H1 (cell line): ENCODE results near the gene MEP1B. TPM values are rescaled to one million over a fixed set of nuclear protein-coding genes. Genes with fewer than 3 reads are reported as not detected.

Experiments used
- CTCF ChIA-PET: fragments of 300-600 bp; sonication (Branson Sonifier 250); formaldehyde crosslinking; loops from one replicate; lab custom pipeline; 2021; ENCODE audit not compliant: partially characterized antibody; lab: Charles Lee
- POLR2A ChIA-PET: fragments of 300-600 bp; sonication (Branson Sonifier 250); formaldehyde crosslinking; loops from one replicate; lab custom pipeline; 2021; ENCODE audit warnings: inconsistent platforms; ENCODE audit not compliant: partially characterized antibody; lab: Charles Lee
- DNase-seq, 2 experiments: peaks; one replicate each; pipeline versions ENCODE4 v3.0.0 to v3.0.0-alpha.2; 2010 to 2022; ENCODE audit warnings: low spot score in 2 of 2, low read depth in 1 of 2, mixed read lengths in 1 of 2
- FAIRE-seq: peaks from 2 replicates; lab custom pipeline; 2011; peaks lifted over from hg19 to GRCh38; lab: Jason Lieb, UNC
- H2AFZ ChIP-seq: 2 replicates; pipeline ENCODE4 v1.8.1; 2012; ENCODE audit warnings: low read length, inconsistent platforms
- H2AK5ac ChIP-seq: 2 replicates; pipeline ENCODE4 v1.6.1; 2013; ENCODE audit warnings: low read depth, low read length
- H2BK120ac ChIP-seq: replicated peaks from 2 replicates; pipeline ENCODE3; 2013; ENCODE audit warnings: low read depth, low read length, inconsistent platforms
- H2BK12ac ChIP-seq: 2 replicates; pipeline ENCODE4 v1.6.1; 2013; ENCODE audit warnings: low read depth, low read length
- H2BK15ac ChIP-seq: 2 replicates; pipeline ENCODE4 v1.6.1; 2013; ENCODE audit warnings: low read length
- H2BK20ac ChIP-seq: 2 replicates; pipeline ENCODE4 v1.6.1; 2013; ENCODE audit warnings: low read length
- H2BK5ac ChIP-seq: 2 replicates; pipeline ENCODE4 v1.6.1; 2013; ENCODE audit warnings: low read depth, low read length
- H3K14ac ChIP-seq: 2 replicates; pipeline ENCODE4 v1.6.1; 2013; ENCODE audit warnings: inconsistent platforms; ENCODE audit not compliant: insufficient read length
- H3K18ac ChIP-seq: 2 replicates; pipeline ENCODE4 v1.6.1; 2013; ENCODE audit warnings: low read length; ENCODE audit errors: extremely low read depth
- H3K23ac ChIP-seq: 2 replicates; pipeline ENCODE4 v1.6.1; 2013; ENCODE audit warnings: inconsistent platforms; ENCODE audit not compliant: insufficient read length
- H3K23me2 ChIP-seq: 2 replicates; pipeline ENCODE4 v1.6.1; 2013; ENCODE audit warnings: low read depth, low read length
- H3K27ac ChIP-seq: 2 replicates; pipeline ENCODE4 v1.6.1; 2011; ENCODE audit warnings: low read depth, low read length, inconsistent platforms
- H3K27me3 ChIP-seq, 4 experiments: replicated peaks in 1 of 4; 1 replicate in 1 of 4; 2 replicates in 3 of 4; pipeline versions ENCODE4 v1.6.1 to v1.8.1; 2011 to 2013; ENCODE audit warnings: low read length in 3 of 4, mild to moderate bottlenecking in 3 of 4, inconsistent platforms in 2 of 4, mixed read lengths in 2 of 4, moderate library complexity in 1 of 4; ENCODE audit not compliant: control insufficient read depth in 3 of 4, insufficient read depth in 3 of 4; ENCODE audit errors: extremely low read depth in 1 of 4
- H3K36me3 ChIP-seq, 4 experiments: 2 replicates each; pipeline versions ENCODE4 v1.6.1 to v1.8.1; 2011 to 2013; ENCODE audit warnings: mild to moderate bottlenecking in 4 of 4, low read length in 3 of 4, moderate library complexity in 2 of 4, control low read depth in 1 of 4, inconsistent platforms in 1 of 4; ENCODE audit not compliant: insufficient read depth in 4 of 4, control insufficient read depth in 2 of 4
- H3K4ac ChIP-seq: replicated peaks from 2 replicates; pipeline ENCODE3; 2013; ENCODE audit warnings: low read length, low read depth, mixed read lengths, inconsistent platforms; ENCODE audit not compliant: insufficient read length
- H3K4me1 ChIP-seq, 4 experiments: replicated peaks in 1 of 4; 1 replicate in 1 of 4; 2 replicates in 3 of 4; pipeline versions ENCODE4 v1.6.1 to v1.8.1; 2011 to 2013; ENCODE audit warnings: low read length in 3 of 4, inconsistent platforms in 2 of 4, mixed read lengths in 1 of 4; ENCODE audit not compliant: insufficient read depth in 4 of 4, control insufficient read depth in 3 of 4
- H3K4me2 ChIP-seq, 2 experiments: 2 replicates each; pipeline versions ENCODE4 v1.6.1 to v1.8.1; 2011 to 2013; ENCODE audit warnings: low read depth in 2 of 2, low read length in 2 of 2, control low read depth in 1 of 2, inconsistent platforms in 1 of 2, mild to moderate bottlenecking in 1 of 2; ENCODE audit not compliant: insufficient read depth in 1 of 2
- H3K4me3 ChIP-seq, 4 experiments: fragments of 200-600, 300-600 bp in 1 of 4; sonication (generic), shearing (Covaris generic), sonication (Bioruptor Twin) in 1 of 4; 2 replicates each; pipeline versions ENCODE4 v1.5.1 to v1.8.1; 2011 to 2016; ENCODE audit warnings: low read length in 4 of 4, low read depth in 3 of 4, control low read depth in 2 of 4, inconsistent platforms in 2 of 4, mild to moderate bottlenecking in 2 of 4, mixed read lengths in 1 of 4, moderate library complexity in 1 of 4; ENCODE audit not compliant: insufficient read depth in 2 of 4; ENCODE audit errors: extremely low read depth in 1 of 4
- H3K56ac ChIP-seq: replicated peaks from 2 replicates; pipeline ENCODE3; 2013; ENCODE audit warnings: low read depth, mild to moderate bottlenecking, mixed read lengths, low read length, inconsistent platforms; ENCODE audit not compliant: insufficient read length
- H3K79me1 ChIP-seq: 2 replicates; pipeline ENCODE4 v1.6.1; 2013; ENCODE audit warnings: low read depth, low read length, control low read depth
- H3K79me2 ChIP-seq, 2 experiments: 2 replicates each; pipeline versions ENCODE4 v1.6.1 to v1.8.1; 2012 to 2013; ENCODE audit warnings: low read length in 2 of 2, mild to moderate bottlenecking in 2 of 2, inconsistent platforms in 1 of 2; ENCODE audit not compliant: insufficient read depth in 2 of 2, control insufficient read depth in 1 of 2
- H3K9ac ChIP-seq, 4 experiments: replicated peaks in 1 of 4; 1 replicate in 1 of 4; 2 replicates in 3 of 4; pipeline versions ENCODE4 v1.6.1 to v1.8.1; 2011 to 2013; ENCODE audit warnings: low read depth in 3 of 4, low read length in 3 of 4, control low read depth in 2 of 4, mild to moderate bottlenecking in 2 of 4, moderate library complexity in 2 of 4, inconsistent platforms in 1 of 4; ENCODE audit errors: extremely low read depth in 1 of 4
- H3K9me3 ChIP-seq, 2 experiments: 2 replicates each; pipeline versions ENCODE4 v1.6.1 to v1.8.1; 2012 to 2013; ENCODE audit warnings: mild to moderate bottlenecking in 2 of 2, moderate library complexity in 2 of 2, control low read depth in 1 of 2, inconsistent platforms in 1 of 2, low read depth in 1 of 2, low read length in 1 of 2, mixed read lengths in 1 of 2; ENCODE audit not compliant: insufficient read depth in 2 of 2
- H4K20me1 ChIP-seq, 2 experiments: replicated peaks in 1 of 2; 2 replicates each; pipeline versions ENCODE3 to v1.8.1; 2011 to 2013; ENCODE audit warnings: inconsistent platforms in 2 of 2, low read length in 2 of 2, mild to moderate bottlenecking in 1 of 2; ENCODE audit not compliant: insufficient read depth in 2 of 2, control insufficient read depth in 1 of 2
- H4K5ac ChIP-seq: 2 replicates; pipeline ENCODE4 v1.6.1; 2013; ENCODE audit warnings: low read length, low read depth, mixed read lengths, inconsistent platforms; ENCODE audit not compliant: insufficient read length
- H4K8ac ChIP-seq: 2 replicates; pipeline ENCODE4 v1.8.0; 2013; ENCODE audit warnings: mild to moderate bottlenecking, moderate library complexity, low read length, inconsistent platforms; ENCODE audit not compliant: insufficient read depth; ENCODE audit errors: extremely low read depth
- H4K91ac ChIP-seq: replicated peaks from 2 replicates; pipeline ENCODE3; 2013; ENCODE audit warnings: low read length, mixed read lengths, inconsistent platforms; ENCODE audit not compliant: insufficient read length
- SAP30 ChIP-seq: fragments of 300-600 bp; sonication (generic); IDR thresholded peaks from 2 replicates; pipeline ENCODE4 v1.7.1; 2012; ENCODE audit warnings: low read length, moderate library complexity, mild to moderate bottlenecking, inconsistent platforms; ENCODE audit not compliant: insufficient read depth, insufficient replicate concordance
- SP4 ChIP-seq: IDR thresholded peaks from 2 replicates; pipeline ENCODE4 v1.6.1; 2012; ENCODE audit warnings: low read length, inconsistent platforms
- TCF12 ChIP-seq: IDR thresholded peaks from 2 replicates; pipeline ENCODE4 v1.6.1; 2011; ENCODE audit warnings: low read depth, mild to moderate bottlenecking, low read length
- WGBS, 2 experiments: shearing (Covaris generic) in 1 of 2; methylation state at CpG; one replicate each; pipeline versions ENCODE4 v1.1.6 to v1.1.7; 2013 to 2015; ENCODE audit warnings: low lambda C conversion rate in 2 of 2, mixed read lengths in 2 of 2, inconsistent platforms in 1 of 2, low coverage in 1 of 2, missing lambda C conversion rate in 1 of 2; ENCODE audit not compliant: insufficient replicate concordance in 2 of 2, insufficient coverage in 1 of 2, insufficient read length in 1 of 2; ENCODE audit errors: extremely low coverage in 1 of 2, missing lambda C conversion rate in 1 of 2; 5-methylcytosine and 5-hydroxymethylcytosine counted together
- polyA plus RNA-seq, 7 experiments: library from polyadenylated mRNA; depleted of rRNA in 3 of 7; stranded (reverse) in 5 of 7; unstranded in 2 of 7; fragments of >200 nt in 5 of 7; fragments of 200-250 nt in 2 of 7; gene quantifications; 1 replicate in 5 of 7; 2 replicates in 1 of 7; 4 replicates in 1 of 7; pipeline versions ENCODE4 v1.2.1 to v1.2.3, GENCODE V29; 2011 to 2013; ENCODE audit warnings: missing spikeins in 2 of 7, mixed read lengths in 2 of 7
- total RNA-seq: library from RNA; stranded (reverse); fragmentation: NEBNext Ultra II Directional; extraction: Animal tissue kit (Norgen Biotek cat#: 25700); gene quantifications from 2 replicates; pipeline ENCODE4 v1.2.1, GENCODE V29; 2021

The MEP1B gene
- total and polyA plus RNA-seq, 2 of the 8 experiments (the other 6 are each of a cell fraction or from before 2014, with no cell fraction given): not detected

DNA sequence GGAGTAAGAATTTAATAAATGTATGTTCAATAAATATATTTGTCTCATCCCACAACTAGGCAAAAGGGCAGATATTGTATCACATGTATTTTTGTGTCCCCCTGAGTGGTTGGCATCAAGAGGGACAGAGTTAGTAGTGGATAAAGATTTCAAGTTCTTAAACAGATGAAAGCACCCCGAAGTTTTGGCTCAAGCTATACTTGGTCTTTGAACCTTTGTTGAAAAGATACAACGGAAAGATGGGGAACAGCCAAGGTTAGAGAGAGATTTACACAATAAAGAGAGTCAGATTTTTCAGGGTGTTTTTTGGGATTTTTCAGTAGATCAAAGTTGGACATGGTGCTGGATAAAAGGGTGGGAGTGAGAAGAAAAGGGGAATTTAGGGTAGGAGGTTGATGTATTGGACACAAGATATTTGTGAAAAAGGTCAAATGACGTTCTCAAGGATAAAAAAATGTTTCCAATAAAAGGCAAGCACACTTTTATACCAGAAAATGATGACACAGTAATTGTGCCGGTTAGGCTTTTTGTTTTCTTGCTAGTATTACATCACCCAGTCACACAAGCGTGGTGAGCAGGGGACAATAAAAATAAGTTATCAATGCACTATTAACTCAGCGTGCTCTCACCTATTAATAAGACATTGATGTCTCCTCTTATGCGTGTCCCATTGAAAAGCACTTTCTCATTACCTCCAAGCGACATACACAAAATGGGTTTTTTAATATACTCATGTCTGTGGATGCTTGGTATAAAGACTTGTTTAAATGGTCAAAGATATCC, 59.5 kb downstream of the MEP1B start:
- Histone ChIP-seq H4K8ac (no peak overlapping the region), H3K36me3 (no peaks in the 10 kb centered on the region; a peak in 1 of 8 replicates), H3K9me3 (no peaks in the 10 kb centered on the region), H3K4me2 (no peak overlapping the region), H3K23ac (no peak overlapping the region), H3K18ac (no peak overlapping the region), H3K79me2 (no peaks in the 10 kb centered on the region), H2BK15ac (no peak overlapping the region), H2AFZ (no peak overlapping the region), H3K27ac (no peak overlapping the region), H3K14ac (no peak overlapping the region), H2AK5ac (no peak overlapping the region), H3K4me1 (peaks cover 0 to 7% (median 0%) of the 10 kb centered on the region in 4 experiments; a peak in 2 of 7 replicates), H3K9ac (no peak overlapping the region), H3K56ac (no peak overlapping the region), H4K5ac (no peak overlapping the region), H4K20me1 (no peaks in the 10 kb centered on the region), H3K23me2 (no peaks in the 10 kb centered on the region), H4K91ac (no peak overlapping the region), H3K27me3 (no peaks in the 10 kb centered on the region), H2BK12ac (no peak overlapping the region), H2BK120ac (no peak overlapping the region), H3K4me3 (no peak overlapping the region), H2BK20ac (no peak overlapping the region), H2BK5ac (no peak overlapping the region), H3K4ac (no peak overlapping the region), H3K79me1 (no peaks in the 10 kb centered on the region)
- DNase-seq (no peak), FAIRE-seq (no peak)
- POLR2A ChIA-PET: no interaction called here
- TF ChIP-seq SP4: no peak
- TF ChIP-seq TCF12: no peak
- TF ChIP-seq SAP30: no peak
- CTCF ChIA-PET: interaction anchor here (1.1 to 2.7 kb wide), 6 partner anchors 11 to 300 kb away, joined by 3 to 13 read pairs (median 4); no protein-coding TSS in a partner anchor
- 91 to 100% methylated on average over 1 to 8 of the region's 8 CpGs for WGBS, 2 experiments
